GM23338 (cell line): ENCODE measurements around the gene SLC6A18. TPM values are rescaled to one million over a fixed set of nuclear protein-coding genes. Genes with fewer than 3 reads are reported as not detected.

Experiments
- ATAC-seq: fragments of 200-7000 bp; cut with Tn5 transposase; 3 replicates; pipeline ENCODE4 v1.9.1; 2020
- DNase-seq: peaks from one replicate; pipeline ENCODE4 v3.0.0-alpha.2; 2015; ENCODE audit warnings: low spot score
- H2AFZ ChIP-seq: fragments of 200-600 bp; sonication (generic); 2 replicates; pipeline ENCODE4 v1.8.0; 2016; ENCODE audit warnings: antibody characterized with exemption, mild to moderate bottlenecking, moderate library complexity
- H3F3A ChIP-seq: fragments of 200-600 bp; sonication (generic); replicated peaks from 2 replicates; pipeline ENCODE4 v1.8.0; 2017; ENCODE audit warnings: antibody characterized with exemption, mixed run types, low read depth
- H3K27ac ChIP-seq: fragments of 200-600 bp; sonication (generic); 2 replicates; pipeline ENCODE4 v1.6.1; 2016; ENCODE audit warnings: low read depth
- H3K27me3 ChIP-seq: fragments of 200-600 bp; sonication (generic); 2 replicates; pipeline ENCODE4 v1.8.0; 2016; ENCODE audit warnings: mild to moderate bottlenecking, mixed run types, moderate library complexity; ENCODE audit not compliant: insufficient read depth
- H3K36me3 ChIP-seq: fragments of 200-600 bp; sonication (generic); 2 replicates; pipeline ENCODE4 v1.8.0; 2016; ENCODE audit warnings: mild to moderate bottlenecking; ENCODE audit not compliant: insufficient read depth
- H3K4me1 ChIP-seq: fragments of 200-600 bp; sonication (generic); 2 replicates; pipeline ENCODE4 v1.8.0; 2016; ENCODE audit warnings: mild to moderate bottlenecking, moderate library complexity; ENCODE audit not compliant: insufficient read depth
- H3K4me2 ChIP-seq: fragments of 200-600 bp; sonication (generic); 2 replicates; pipeline ENCODE4 v1.7.1; 2017; ENCODE audit warnings: mixed run types
- H3K4me3 ChIP-seq: fragments of 200-600 bp; sonication (generic); 2 replicates; pipeline ENCODE4 v1.6.1; 2016; ENCODE audit warnings: mixed run types
- H3K79me2 ChIP-seq: fragments of 200-600 bp; sonication (generic); replicated peaks from 2 replicates; pipeline ENCODE4 v1.8.0; 2017; ENCODE audit warnings: mild to moderate bottlenecking; ENCODE audit not compliant: insufficient read depth
- H3K9me2 ChIP-seq: fragments of 200-600 bp; sonication (generic); 2 replicates; pipeline ENCODE4 v1.8.0; 2017; ENCODE audit not compliant: insufficient read depth
- H4K20me1 ChIP-seq: fragments of 200-600 bp; sonication (generic); replicated peaks from 2 replicates; pipeline ENCODE4 v1.8.0; 2017; ENCODE audit warnings: mild to moderate bottlenecking; ENCODE audit not compliant: insufficient read depth
- H3K27ac Mint-ChIP-seq: 2 replicates; pipeline ENCODE4 v1.8.0; 2020; ENCODE audit warnings: inconsistent platforms, mild to moderate bottlenecking, moderate library complexity, mixed read lengths
- H3K27me3 Mint-ChIP-seq: 3 replicates; pipeline ENCODE4 v1.8.0; 2022; ENCODE audit warnings: low read depth, mild to moderate bottlenecking, moderate library complexity, mixed read lengths, inconsistent platforms; ENCODE audit not compliant: insufficient read depth, poor library complexity
- H3K36me3 Mint-ChIP-seq: 3 replicates; pipeline ENCODE4 v1.8.0; 2021; ENCODE audit warnings: low read depth, mild to moderate bottlenecking, inconsistent platforms, moderate library complexity, mixed read lengths
- H3K4me1 Mint-ChIP-seq: 3 replicates; pipeline ENCODE4 v1.8.0; 2020; ENCODE audit warnings: mild to moderate bottlenecking, inconsistent platforms, mixed read lengths
- H3K4me3 Mint-ChIP-seq: 3 replicates; pipeline ENCODE4 v1.8.0; 2021; ENCODE audit warnings: moderate library complexity, mild to moderate bottlenecking, inconsistent platforms, mixed read lengths
- H3K9me3 Mint-ChIP-seq: 3 replicates; pipeline ENCODE4 v1.8.0; 2020; ENCODE audit warnings: moderate library complexity, mild to moderate bottlenecking, inconsistent platforms, mixed read lengths
- CREB1 ChIP-seq: fragments of 250-450 bp; sonication (Bioruptor Pico); IDR thresholded peaks from 2 replicates; pipeline ENCODE4 v1.5.0; 2020; ENCODE audit warnings: low read depth, mild to moderate bottlenecking, moderate library complexity
- ETS1 ChIP-seq: IDR thresholded peaks from 2 replicates; pipeline ENCODE4 v1.6.1; 2016; ENCODE audit warnings: antibody characterized with exemption
- EZH2 ChIP-seq: fragments of 200-600 bp; sonication (generic); IDR thresholded peaks from one replicate; pipeline ENCODE4 v1.8.0; 2017; ENCODE audit warnings: antibody characterized with exemption, mild to moderate bottlenecking, low read depth; ENCODE audit not compliant: unreplicated experiment
- EZH2phosphoT487 ChIP-seq: fragments of 200-600 bp; sonication (generic); IDR thresholded peaks from one replicate; pipeline ENCODE4 v1.8.1; 2018; ENCODE audit warnings: antibody characterized with exemption; ENCODE audit not compliant: unreplicated experiment
- JUNB ChIP-seq: IDR thresholded peaks from one replicate; pipeline ENCODE4 v1.6.1; 2016; ENCODE audit warnings: antibody characterized with exemption; ENCODE audit not compliant: unreplicated experiment
- NANOG ChIP-seq: IDR thresholded peaks from 2 replicates; pipeline ENCODE4 v1.6.1; 2016; ENCODE audit warnings: antibody characterized with exemption, borderline replicate concordance
- POLR2AphosphoS5 ChIP-seq: IDR thresholded peaks from 2 replicates; pipeline ENCODE4 v1.6.1; 2016; ENCODE audit warnings: antibody characterized with exemption, low read depth
- STAT1 ChIP-seq: IDR thresholded peaks from one replicate; pipeline ENCODE4 v1.6.1; 2016; ENCODE audit warnings: antibody characterized with exemption; ENCODE audit not compliant: unreplicated experiment
- ZNF114 ChIP-seq: fragments of 250-450 bp; sonication (Bioruptor Pico); IDR thresholded peaks from 2 replicates; pipeline ENCODE4 v1.5.0; 2020; ENCODE audit warnings: mild to moderate bottlenecking, moderate library complexity
- polyA plus RNA-seq: library from polyadenylated mRNA; unstranded; fragments of >200 nt; fragmentation: Nextera tagmentation; extraction: Ambion mirVana; gene quantifications from 2 replicates; pipeline ENCODE4 v1.2.1, GENCODE V29; 2016
- total RNA-seq: library from RNA; depleted of rRNA; stranded (reverse); fragments of >200 nt; shearing (Covaris generic); gene quantifications from 2 replicates; pipeline ENCODE4 v1.2.3, GENCODE V29; 2014
- TF ChIP-seq, protein P1 (sequence below), 2 experiments: fragments of 200-600 bp in 1 of 2; sonication (generic) in 1 of 2; conservative IDR thresholded peaks; 2 replicates each; pipeline versions ENCODE4 v1.5.1 to v1.6.1; 2016 to 2017; ENCODE audit warnings: antibody characterized with exemption in 2 of 2, low read depth in 2 of 2, mild to moderate bottlenecking in 2 of 2, moderate library complexity in 1 of 2

Gene SLC6A18
- total and polyA plus RNA-seq, 2 experiments from 2014 or later = not detected

GRCh38 chr5:1249366-1250280 is 24.4 kb downstream of the SLC6A18 start:
- Mint-ChIP-seq H3K27ac (no peak overlapping the region), H3K4me3 (no peak overlapping the region), H3K27me3 (peaks cover 5% of the 10 kb centered on the region), H3K4me1 (no peaks in the 10 kb centered on the region), H3K9me3 (no peaks in the 10 kb centered on the region; the same call in 2 of the 3 replicates), H3K36me3 (no peaks in the 10 kb centered on the region; the same call in 2 of the 3 replicates)
- no peaks in the 10 kb centered on the region for H4K20me1 ChIP-seq
- ATAC-seq (no peak), DNase-seq (no peak)
- H3K36me3 ChIP-seq = no peaks in the 10 kb centered on the region
- H3K27ac ChIP-seq = no peak overlapping the region
- no peak overlapping the region for H2AFZ ChIP-seq
- H3F3A ChIP-seq = no peaks in the 10 kb centered on the region
- H3K4me2 ChIP-seq = no peak overlapping the region
- no peaks in the 10 kb centered on the region for H3K27me3 ChIP-seq
- H3K79me2 ChIP-seq = no peaks in the 10 kb centered on the region
- no peaks in the 10 kb centered on the region for H3K9me2 ChIP-seq
- TF ChIP-seq NANOG (no peak), JUNB (no peak), STAT1 (no peak), EZH2phosphoT487 (no peak), ETS1 (no peak), CREB1 (CRISPR knock-in tag) (no peak), EZH2 (no peak), ZNF114 (CRISPR knock-in tag) (no peak)
- TF ChIP-seq, protein P1, sequence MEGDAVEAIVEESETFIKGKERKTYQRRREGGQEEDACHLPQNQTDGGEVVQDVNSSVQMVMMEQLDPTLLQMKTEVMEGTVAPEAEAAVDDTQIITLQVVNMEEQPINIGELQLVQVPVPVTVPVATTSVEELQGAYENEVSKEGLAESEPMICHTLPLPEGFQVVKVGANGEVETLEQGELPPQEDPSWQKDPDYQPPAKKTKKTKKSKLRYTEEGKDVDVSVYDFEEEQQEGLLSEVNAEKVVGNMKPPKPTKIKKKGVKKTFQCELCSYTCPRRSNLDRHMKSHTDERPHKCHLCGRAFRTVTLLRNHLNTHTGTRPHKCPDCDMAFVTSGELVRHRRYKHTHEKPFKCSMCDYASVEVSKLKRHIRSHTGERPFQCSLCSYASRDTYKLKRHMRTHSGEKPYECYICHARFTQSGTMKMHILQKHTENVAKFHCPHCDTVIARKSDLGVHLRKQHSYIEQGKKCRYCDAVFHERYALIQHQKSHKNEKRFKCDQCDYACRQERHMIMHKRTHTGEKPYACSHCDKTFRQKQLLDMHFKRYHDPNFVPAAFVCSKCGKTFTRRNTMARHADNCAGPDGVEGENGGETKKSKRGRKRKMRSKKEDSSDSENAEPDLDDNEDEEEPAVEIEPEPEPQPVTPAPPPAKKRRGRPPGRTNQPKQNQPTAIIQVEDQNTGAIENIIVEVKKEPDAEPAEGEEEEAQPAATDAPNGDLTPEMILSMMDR (conservative IDR thresholded peaks at IDR 0.05; ENCODE audit: low read depth in 2 of 2) = no peak
- no peaks in the 10 kb centered on the region for H3K4me1 ChIP-seq
- no peak overlapping the region for H3K4me3 ChIP-seq

DNA sequence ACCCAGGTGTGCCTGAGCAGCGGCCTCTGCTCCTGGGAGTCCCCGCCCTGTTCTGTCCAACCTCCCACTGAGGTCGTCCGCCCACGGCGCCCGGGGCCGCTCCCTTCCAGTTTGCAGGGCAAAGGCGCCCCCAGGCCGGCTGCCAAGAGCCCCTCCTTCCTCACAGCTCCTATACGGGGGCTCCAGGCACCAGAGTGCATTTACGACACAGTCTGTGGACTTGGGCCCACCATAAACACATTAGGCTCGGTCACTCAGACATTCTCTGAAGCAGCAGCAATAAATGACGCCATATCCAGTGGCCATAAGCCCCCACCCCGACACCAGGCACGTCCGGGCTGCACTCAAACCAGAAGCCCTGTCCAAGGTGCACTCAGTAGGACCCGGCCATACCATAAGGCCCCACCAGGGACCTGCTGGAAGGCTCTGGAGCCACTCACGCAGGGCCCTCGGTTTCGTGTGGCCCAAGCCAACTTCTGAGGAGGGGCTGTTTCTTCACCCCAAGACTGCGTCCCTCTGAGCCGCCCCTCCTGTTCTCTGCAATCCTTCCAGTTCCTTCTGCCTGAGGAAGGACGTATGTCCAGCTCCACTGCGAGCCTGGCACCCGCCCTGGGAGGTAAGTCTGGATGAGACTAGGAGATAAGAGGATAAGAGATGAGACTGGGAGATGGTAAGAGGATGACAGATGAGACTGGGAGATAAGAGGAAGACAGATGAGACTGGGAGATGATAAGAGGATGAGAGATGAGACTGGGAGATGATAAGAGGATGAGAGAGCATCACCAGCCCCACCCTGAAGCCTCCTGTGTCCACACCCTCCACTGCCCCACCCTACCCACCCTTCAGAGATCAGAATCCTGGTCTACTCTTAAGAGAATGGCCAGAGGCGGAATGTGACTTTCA is 26.7 kb downstream of the SLC6A18 start:
- no peak for TF ChIP-seq EZH2
- TF ChIP-seq POLR2AphosphoS5 = no peak
- TF ChIP-seq, protein P1 (conservative IDR thresholded peaks at IDR 0.05; ENCODE audit: low read depth in 2 of 2) = no peak
- no peak for TF ChIP-seq JUNB
- no peak overlapping the region for H3K27ac ChIP-seq
- H3K4me3 Mint-ChIP-seq = no peak overlapping the region

More for the DNA sequence above, 26.7 kb downstream of the SLC6A18 start:
- Histone ChIP-seq H3K4me2 (no peak overlapping the region), H3K79me2 (no peaks in the 10 kb centered on the region), H2AFZ (no peak overlapping the region), H3F3A (no peaks in the 10 kb centered on the region), H4K20me1 (no peaks in the 10 kb centered on the region), H3K9me2 (no peaks in the 10 kb centered on the region), H3K4me3 (no peak overlapping the region), H3K27me3 (no peaks in the 10 kb centered on the region), H3K36me3 (no peaks in the 10 kb centered on the region), H3K4me1 (no peaks in the 10 kb centered on the region)
- H3K9me3 Mint-ChIP-seq = no peaks in the 10 kb centered on the region; the same call in 2 of the 3 replicates
- H3K36me3 Mint-ChIP-seq = peaks cover 5% of the 10 kb centered on the region; the same call in 2 of the 3 replicates
- H3K4me1 Mint-ChIP-seq = no peaks in the 10 kb centered on the region; the same call in 2 of the 3 replicates
- ATAC-seq (no peak; the same call in 2 of the 3 replicates), DNase-seq (no peak)
- no peak overlapping the region for H3K27ac Mint-ChIP-seq
- peaks cover 4% of the 10 kb centered on the region for H3K27me3 Mint-ChIP-seq
